K562 treated with DMSO at 1 percent for 24 hours (cell line): Measurements from ENCODE around the gene WDR5. TPM values are rescaled to one million over a fixed set of nuclear protein-coding genes. Genes with fewer than 3 reads are reported as not detected.

Experiments used
- total RNA-seq: library from RNA; unstranded; fragments of 300-600 nt; gene quantifications from 2 replicates; pipeline ENCODE4 v1.2.3, GENCODE V29; 2022; ENCODE audit warnings: low read depth; ENCODE audit not compliant: insufficient read depth

The WDR5 gene
- total RNA-seq, result 29.9 and 30.5 TPM in 2 replicates

GRCh38 chr9:134135343-134136117 lies at the start of gene WDR5:
WDR5 (plus strand) TSS chr9:134136082; CDS start chr9:134139878, 3,796 bp downstream.

Other genes starting within 250 kb of the WDR5 start
- gene VAV2, start 143.8 kb upstream of the WDR5 start, total RNA-seq, result 0.34 and 0.43 TPM in 2 replicates
- gene BRD3OS, start 110.6 kb upstream of the WDR5 start, total RNA-seq, result 6.8 and 10.6 TPM in 2 replicates
- 16.3 and 17.0 TPM in 2 replicates for gene BRD3, start 68.1 kb upstream of the WDR5 start, total RNA-seq
- not detected in 2 replicates for gene RNU6ATAC, start 28.5 kb downstream of the WDR5 start, total RNA-seq
- gene RXRA, start 190.4 kb downstream of the WDR5 start, total RNA-seq, result 17.9 and 18.3 TPM in 2 replicates